ENCODE results near the gene SLC39A8.

DNA sequence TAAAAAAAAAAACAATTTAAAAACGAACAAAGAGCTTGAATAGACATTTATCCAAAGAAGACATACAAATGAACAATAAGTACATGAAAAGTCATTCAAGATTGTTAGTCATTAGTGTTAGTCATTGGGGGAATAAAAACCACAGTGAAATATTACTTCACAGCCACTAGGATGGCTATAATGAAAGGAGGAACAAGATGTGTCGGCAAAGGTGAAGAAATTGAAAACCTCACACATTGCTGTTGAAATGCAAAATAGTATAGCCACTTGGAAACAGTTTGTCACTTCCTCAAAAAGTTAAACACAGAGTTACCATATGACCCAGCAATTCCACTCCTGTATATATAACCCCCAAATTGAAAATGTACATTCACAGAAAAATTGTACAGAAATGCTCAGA, 45.2 kb upstream of the SLC39A8 start:
- TF ChIP-seq, protein P1, sequence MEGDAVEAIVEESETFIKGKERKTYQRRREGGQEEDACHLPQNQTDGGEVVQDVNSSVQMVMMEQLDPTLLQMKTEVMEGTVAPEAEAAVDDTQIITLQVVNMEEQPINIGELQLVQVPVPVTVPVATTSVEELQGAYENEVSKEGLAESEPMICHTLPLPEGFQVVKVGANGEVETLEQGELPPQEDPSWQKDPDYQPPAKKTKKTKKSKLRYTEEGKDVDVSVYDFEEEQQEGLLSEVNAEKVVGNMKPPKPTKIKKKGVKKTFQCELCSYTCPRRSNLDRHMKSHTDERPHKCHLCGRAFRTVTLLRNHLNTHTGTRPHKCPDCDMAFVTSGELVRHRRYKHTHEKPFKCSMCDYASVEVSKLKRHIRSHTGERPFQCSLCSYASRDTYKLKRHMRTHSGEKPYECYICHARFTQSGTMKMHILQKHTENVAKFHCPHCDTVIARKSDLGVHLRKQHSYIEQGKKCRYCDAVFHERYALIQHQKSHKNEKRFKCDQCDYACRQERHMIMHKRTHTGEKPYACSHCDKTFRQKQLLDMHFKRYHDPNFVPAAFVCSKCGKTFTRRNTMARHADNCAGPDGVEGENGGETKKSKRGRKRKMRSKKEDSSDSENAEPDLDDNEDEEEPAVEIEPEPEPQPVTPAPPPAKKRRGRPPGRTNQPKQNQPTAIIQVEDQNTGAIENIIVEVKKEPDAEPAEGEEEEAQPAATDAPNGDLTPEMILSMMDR (IDR thresholded peaks at IDR 0.05; ENCODE audit: low read depth, low read length, missing input control), result no peak
- TF ChIP-seq, protein P2, sequence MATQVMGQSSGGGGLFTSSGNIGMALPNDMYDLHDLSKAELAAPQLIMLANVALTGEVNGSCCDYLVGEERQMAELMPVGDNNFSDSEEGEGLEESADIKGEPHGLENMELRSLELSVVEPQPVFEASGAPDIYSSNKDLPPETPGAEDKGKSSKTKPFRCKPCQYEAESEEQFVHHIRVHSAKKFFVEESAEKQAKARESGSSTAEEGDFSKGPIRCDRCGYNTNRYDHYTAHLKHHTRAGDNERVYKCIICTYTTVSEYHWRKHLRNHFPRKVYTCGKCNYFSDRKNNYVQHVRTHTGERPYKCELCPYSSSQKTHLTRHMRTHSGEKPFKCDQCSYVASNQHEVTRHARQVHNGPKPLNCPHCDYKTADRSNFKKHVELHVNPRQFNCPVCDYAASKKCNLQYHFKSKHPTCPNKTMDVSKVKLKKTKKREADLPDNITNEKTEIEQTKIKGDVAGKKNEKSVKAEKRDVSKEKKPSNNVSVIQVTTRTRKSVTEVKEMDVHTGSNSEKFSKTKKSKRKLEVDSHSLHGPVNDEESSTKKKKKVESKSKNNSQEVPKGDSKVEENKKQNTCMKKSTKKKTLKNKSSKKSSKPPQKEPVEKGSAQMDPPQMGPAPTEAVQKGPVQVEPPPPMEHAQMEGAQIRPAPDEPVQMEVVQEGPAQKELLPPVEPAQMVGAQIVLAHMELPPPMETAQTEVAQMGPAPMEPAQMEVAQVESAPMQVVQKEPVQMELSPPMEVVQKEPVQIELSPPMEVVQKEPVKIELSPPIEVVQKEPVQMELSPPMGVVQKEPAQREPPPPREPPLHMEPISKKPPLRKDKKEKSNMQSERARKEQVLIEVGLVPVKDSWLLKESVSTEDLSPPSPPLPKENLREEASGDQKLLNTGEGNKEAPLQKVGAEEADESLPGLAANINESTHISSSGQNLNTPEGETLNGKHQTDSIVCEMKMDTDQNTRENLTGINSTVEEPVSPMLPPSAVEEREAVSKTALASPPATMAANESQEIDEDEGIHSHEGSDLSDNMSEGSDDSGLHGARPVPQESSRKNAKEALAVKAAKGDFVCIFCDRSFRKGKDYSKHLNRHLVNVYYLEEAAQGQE (IDR thresholded peaks at IDR 0.05), result no peak
- TF ChIP-seq EGR1 (IDR thresholded peaks at IDR 0.05; ENCODE audit: low read depth in 2 of 2) (no peak), GABPA (IDR thresholded peaks at IDR 0.05 in 1 of 2, conservative IDR thresholded peaks at IDR 0.05 in 1 of 2) (no peak), TAF1 (conservative IDR thresholded peaks at IDR 0.05) (no peak), HNF4A (conservative IDR thresholded peaks at IDR 0.05) (no peak), RAD21 (IDR thresholded peaks at IDR 0.05) (no peak), FOXA1 (IDR thresholded peaks at IDR 0.05) (no peak), RXRA (IDR thresholded peaks at IDR 0.05) (no peak), YY1 (IDR thresholded peaks at IDR 0.05) (no peak), JUND (IDR thresholded peaks at IDR 0.05) (no peak)
- TF ChIP-seq, protein P3, sequence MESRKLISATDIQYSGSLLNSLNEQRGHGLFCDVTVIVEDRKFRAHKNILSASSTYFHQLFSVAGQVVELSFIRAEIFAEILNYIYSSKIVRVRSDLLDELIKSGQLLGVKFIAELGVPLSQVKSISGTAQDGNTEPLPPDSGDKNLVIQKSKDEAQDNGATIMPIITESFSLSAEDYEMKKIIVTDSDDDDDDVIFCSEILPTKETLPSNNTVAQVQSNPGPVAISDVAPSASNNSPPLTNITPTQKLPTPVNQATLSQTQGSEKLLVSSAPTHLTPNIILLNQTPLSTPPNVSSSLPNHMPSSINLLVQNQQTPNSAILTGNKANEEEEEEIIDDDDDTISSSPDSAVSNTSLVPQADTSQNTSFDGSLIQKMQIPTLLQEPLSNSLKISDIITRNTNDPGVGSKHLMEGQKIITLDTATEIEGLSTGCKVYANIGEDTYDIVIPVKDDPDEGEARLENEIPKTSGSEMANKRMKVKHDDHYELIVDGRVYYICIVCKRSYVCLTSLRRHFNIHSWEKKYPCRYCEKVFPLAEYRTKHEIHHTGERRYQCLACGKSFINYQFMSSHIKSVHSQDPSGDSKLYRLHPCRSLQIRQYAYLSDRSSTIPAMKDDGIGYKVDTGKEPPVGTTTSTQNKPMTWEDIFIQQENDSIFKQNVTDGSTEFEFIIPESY (IDR thresholded peaks at IDR 0.05), result no peak
- TF ChIP-seq, protein P4, sequence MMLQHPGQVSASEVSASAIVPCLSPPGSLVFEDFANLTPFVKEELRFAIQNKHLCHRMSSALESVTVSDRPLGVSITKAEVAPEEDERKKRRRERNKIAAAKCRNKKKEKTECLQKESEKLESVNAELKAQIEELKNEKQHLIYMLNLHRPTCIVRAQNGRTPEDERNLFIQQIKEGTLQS (IDR thresholded peaks at IDR 0.05), result no peak
- TF ChIP-seq, protein P5, sequence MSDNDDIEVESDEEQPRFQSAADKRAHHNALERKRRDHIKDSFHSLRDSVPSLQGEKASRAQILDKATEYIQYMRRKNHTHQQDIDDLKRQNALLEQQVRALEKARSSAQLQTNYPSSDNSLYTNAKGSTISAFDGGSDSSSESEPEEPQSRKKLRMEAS (IDR thresholded peaks at IDR 0.05), result no peak
